ENCODE data around the gene AOPEP. TPM values are rescaled to one million over a fixed set of nuclear protein-coding genes. Genes with fewer than 3 reads are reported as not detected.
"Not testable (repeated sequence)": the region's sequence is repeated elsewhere in the genome, so short reads cannot be mapped to it uniquely, and the experiment has no call there.

Gene AOPEP
- total RNA-seq, 4 donors from 2014 or later = 80.7 to 428 (median 126) TPM

- peaks cover 11 to 16% of the 10 kb centered on the region in 2 donors for H3K4me1 ChIP-seq
- intact Hi-C loops (cut with DNase I; ENCODE audit: low total_unique reads) = no loop called here
These were observed 145.8 kb downstream of the AOPEP start for GRCh38 chr9:94872083-94872833.

DNA sequence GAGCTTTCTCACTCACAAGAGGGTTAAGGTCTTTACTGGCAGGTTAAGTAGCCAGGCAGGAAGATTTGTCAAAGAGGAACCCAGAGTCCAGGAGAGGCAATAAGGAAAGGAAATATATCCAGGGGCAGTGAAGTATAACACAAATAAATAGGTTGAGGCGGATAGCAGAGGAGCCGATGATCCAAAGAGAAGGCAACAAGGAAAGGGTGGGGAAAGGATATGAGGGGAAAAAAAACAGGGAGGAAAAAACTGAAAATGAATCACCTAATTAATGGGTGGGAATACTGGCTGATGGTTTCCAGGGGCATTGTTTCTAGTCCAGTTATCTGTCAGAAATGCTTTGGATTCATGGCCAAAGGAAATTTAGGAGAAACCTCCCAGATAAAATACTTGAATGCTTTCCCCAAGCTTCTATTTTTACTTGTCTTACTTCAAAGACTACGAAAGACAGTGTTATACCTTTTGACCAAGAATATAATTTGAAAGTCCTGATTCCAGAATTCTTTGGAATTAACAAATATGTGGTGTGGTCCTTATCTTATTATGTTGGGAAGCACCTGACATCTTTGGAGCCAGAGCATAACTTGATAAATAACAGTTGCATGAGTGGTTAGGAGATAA lies 146.5 kb downstream of the AOPEP start:
- H3K36me3 ChIP-seq = no peaks in the 10 kb centered on the region
- H3K27ac ChIP-seq = peak overlapping the region; percentile 88 to 97
- intact Hi-C loops (cut with DNase I; ENCODE audit: low total_unique reads) = no loop called here
- H3K4me1 ChIP-seq = peaks cover 4 to 13% of the 10 kb centered on the region in 2 donors
- peak in 1 of 2 donors; percentile 65 for DNase-seq
- H3K27me3 ChIP-seq = no peaks in the 10 kb centered on the region
- TF ChIP-seq CTCF (IDR thresholded peaks at IDR 0.05) = no peak
- peak in 1 of 2 donors; percentile 1 for TF ChIP-seq POLR2A (IDR thresholded peaks at IDR 0.05)
- H3K9me3 ChIP-seq = no peaks in the 10 kb centered on the region
- no peak overlapping the region for H3K4me3 ChIP-seq

More at GRCh38 chr9:94872083-94872833, 145.8 kb downstream of the AOPEP start:
- no peak overlapping the region for H3K4me3 ChIP-seq
- H3K27me3 ChIP-seq = no peaks in the 10 kb centered on the region
- peak overlapping the region; percentile 88 to 97 for H3K27ac ChIP-seq
- H3K36me3 ChIP-seq = no peaks in the 10 kb centered on the region
- DNase-seq = no peak
- TF ChIP-seq POLR2A (IDR thresholded peaks at IDR 0.05) (no peak), CTCF (IDR thresholded peaks at IDR 0.05) (no peak)
- no peaks in the 10 kb centered on the region for H3K9me3 ChIP-seq

- H3K4me3 ChIP-seq = no peak overlapping the region
- intact Hi-C loops (cut with DNase I; ENCODE audit: low total_unique reads) = no loop called here
- TF ChIP-seq CTCF (IDR thresholded peaks at IDR 0.05) (no peak), POLR2A (IDR thresholded peaks at IDR 0.05) (no peak)
- no peaks in the 10 kb centered on the region for H3K27me3 ChIP-seq
- H3K4me1 ChIP-seq = peaks cover 0 to 7% of the 10 kb centered on the region in 2 donors
- DNase-seq = no peak
- H3K36me3 ChIP-seq = no peaks in the 10 kb centered on the region
- H3K9me3 ChIP-seq = no peaks in the 10 kb centered on the region
- H3K27ac ChIP-seq = peak overlapping the region; percentile 88 to 97
These were observed 147.8 kb downstream of the AOPEP start for GRCh38 chr9:94874316-94874715.

- Histone ChIP-seq H3K9me3 (no peaks in the 10 kb centered on the region), H3K36me3 (no peaks in the 10 kb centered on the region), H3K4me3 (no peak overlapping the region), H3K27me3 (no peaks in the 10 kb centered on the region), H3K27ac (peak overlapping the region; percentile 88 to 97), H3K4me1 (peaks cover 0 to 7% of the 10 kb centered on the region in 2 donors)
- TF ChIP-seq POLR2A (IDR thresholded peaks at IDR 0.05) (no peak), CTCF (IDR thresholded peaks at IDR 0.05) (no peak)
- intact Hi-C loops (cut with DNase I; ENCODE audit: low total_unique reads) = no loop called here
- no peak for DNase-seq
These were observed 149.0 kb downstream of the AOPEP start for GRCh38 chr9:94875300-94876020.

DNA sequence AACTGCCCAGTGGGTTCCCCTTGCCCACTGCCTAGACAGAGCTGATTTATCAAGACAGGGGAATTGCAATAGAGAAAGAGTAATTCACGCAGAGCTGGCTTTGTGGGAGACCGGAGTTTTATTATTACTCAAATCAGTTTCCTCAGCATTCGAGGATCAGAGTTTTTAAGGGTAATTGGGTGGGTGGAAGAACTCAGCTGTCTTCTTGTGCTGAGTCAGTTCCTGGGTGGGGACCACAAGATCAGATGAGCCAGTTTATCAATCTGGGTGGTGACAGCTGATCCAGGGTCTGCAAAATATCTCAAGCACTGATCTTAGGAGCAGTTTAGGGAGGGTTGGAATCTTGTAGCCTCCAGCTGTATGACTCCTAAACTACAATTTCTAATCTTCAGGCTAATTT lies 152.3 kb downstream of the AOPEP start:
- H3K27me3 ChIP-seq; H3K36me3 ChIP-seq; H3K4me3 ChIP-seq; DNase-seq; H3K9me3 ChIP-seq; intact Hi-C loops (cut with DNase I; ENCODE audit: low total_unique reads): not testable (repeated sequence)
- Histone ChIP-seq H3K4me1 (peaks cover 0 to 12% of the 10 kb centered on the region in 2 donors), H3K27ac (peak overlapping the region in 1 of 2 donors; percentile 37)

Measured in uterus (tissue), 4 donors.